T1000 (cell line): ENCODE results near the gene VKORC1.

Experiments
- DNase-seq: peaks from one replicate; lab custom pipeline; 2025; ENCODE audit warnings: mixed read lengths; lab: John Stamatoyannopoulos, UW

The VKORC1 gene

DNA sequence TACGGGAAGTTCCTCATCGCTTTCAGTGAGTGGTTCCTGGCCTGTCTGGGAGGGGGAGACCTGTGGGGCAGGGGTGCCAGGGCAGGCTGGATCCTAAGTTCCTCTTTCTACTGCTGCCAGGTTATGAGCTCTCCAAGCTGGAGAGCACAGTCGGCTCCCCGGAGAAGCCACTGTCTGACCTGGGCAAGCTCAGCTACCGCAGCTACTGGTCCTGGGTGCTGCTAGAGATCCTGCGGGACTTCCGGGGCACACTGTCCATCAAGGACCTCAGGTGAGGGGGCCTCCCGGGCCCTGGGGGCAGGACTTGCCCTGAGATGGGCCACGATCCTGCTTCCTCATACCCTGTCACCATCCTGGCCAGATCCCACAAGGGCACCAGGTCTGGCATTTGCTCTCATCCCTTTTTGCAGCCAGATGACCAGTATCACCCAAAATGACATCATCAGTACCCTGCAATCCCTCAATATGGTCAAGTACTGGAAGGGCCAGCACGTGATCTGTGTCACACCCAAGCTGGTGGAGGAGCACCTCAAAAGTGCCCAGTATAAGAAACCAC, 35.8 kb upstream of the VKORC1 start:
- DNase-seq = no peak

DNA sequence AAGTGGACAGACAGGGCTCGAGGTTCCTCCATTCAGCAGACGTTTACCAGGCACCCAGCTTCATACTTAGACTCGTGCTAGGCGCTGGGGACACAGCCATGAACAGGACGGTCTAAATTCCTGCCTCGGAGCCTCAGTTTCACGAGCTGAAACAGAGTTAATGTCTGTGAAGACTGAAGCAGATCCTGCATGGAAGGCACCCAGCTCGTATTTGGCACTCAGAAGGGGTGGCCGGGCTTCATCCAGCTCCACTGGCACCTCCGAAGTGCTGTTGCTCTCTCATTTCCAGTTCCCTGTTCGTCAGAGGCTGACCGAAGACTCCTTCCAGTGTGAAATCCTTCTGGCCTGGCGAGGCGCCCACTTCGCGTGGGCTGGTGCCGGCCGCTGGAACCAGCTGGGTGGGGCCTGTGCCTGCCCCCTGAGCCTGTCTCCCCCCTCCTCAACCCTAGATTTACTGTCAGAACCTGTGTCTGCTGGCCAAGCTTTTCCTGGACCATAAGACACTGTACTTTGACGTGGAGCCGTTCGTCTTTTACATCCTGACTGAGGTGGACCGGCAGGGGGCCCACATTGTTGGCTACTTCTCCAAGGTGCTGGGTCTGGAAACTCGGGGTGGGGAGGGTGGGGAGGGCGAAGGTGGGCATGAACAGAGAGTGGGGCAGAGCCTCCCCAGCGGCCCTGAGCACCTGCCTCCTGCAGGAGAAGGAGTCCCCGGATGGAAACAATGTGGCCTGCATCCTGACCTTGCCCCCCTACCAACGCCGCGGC, 35.2 kb upstream of the VKORC1 start:
- no peak for DNase-seq

DNA sequence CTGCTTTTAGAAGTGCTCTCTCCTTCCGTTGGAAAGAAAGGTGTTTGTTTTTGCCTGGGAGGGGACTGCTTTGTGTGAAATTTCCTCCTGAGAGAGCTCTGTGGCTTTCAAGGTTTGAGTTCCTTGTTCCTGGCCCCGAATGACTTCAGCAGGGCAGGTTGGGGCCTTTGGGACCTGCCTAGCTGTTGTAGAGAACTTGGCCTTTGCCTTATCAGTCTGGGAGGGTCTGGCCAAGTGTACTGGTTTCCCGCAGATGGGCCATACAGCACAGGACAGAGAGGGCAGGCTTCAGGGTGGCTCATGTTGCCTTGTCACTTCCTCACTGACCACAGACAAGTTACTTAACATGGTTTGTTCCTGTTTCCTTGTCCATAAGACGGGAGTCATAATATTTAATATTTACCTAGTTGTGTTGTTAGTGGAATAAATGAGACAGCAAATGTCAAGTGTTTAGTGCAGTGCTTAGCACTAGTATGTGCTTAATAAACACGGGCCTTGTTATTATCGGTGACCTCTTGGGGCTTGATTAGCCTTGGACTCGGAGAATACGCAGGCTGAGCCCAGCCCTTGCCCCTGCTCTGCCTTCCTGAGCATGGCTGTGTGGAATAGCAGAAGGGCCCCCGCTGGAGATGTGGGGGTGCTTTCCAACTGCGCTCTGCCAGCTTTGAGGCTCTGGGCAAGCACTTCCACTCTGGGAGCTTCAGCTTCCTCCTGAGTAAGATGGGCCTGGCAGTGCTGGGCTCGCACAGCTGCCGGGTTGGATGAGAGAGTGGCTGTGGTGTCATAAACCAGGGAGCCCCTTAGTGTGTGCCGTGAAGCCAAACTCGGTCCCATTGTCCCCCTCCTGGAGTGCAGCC, 34.3 kb upstream of the VKORC1 start:
- no peak for DNase-seq

- DNase-seq = no peak
Measured at GRCh38 chr16:31127182-31127581, 32.6 kb upstream of the VKORC1 start.

- no peak for DNase-seq
Measured at GRCh38 chr16:31125844-31126243, 31.2 kb upstream of the VKORC1 start.

DNA sequence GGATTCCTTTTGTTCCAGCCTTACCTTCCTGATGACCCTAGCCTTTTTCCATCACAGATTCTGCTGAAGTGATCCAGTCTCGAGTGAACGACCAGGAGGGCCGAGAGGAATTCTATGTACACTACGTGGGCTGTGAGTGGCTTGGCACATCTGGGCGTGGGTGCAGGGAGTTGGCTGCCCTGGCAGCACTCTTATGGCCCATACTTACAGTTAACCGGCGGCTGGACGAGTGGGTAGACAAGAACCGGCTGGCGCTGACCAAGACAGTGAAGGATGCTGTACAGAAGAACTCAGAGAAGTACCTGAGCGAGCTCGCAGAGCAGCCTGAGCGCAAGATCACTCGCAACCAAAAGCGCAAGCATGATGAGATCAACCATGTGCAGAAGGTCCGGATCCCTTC, 25.5 kb upstream of the VKORC1 start:
- DNase-seq = no peak

DNA sequence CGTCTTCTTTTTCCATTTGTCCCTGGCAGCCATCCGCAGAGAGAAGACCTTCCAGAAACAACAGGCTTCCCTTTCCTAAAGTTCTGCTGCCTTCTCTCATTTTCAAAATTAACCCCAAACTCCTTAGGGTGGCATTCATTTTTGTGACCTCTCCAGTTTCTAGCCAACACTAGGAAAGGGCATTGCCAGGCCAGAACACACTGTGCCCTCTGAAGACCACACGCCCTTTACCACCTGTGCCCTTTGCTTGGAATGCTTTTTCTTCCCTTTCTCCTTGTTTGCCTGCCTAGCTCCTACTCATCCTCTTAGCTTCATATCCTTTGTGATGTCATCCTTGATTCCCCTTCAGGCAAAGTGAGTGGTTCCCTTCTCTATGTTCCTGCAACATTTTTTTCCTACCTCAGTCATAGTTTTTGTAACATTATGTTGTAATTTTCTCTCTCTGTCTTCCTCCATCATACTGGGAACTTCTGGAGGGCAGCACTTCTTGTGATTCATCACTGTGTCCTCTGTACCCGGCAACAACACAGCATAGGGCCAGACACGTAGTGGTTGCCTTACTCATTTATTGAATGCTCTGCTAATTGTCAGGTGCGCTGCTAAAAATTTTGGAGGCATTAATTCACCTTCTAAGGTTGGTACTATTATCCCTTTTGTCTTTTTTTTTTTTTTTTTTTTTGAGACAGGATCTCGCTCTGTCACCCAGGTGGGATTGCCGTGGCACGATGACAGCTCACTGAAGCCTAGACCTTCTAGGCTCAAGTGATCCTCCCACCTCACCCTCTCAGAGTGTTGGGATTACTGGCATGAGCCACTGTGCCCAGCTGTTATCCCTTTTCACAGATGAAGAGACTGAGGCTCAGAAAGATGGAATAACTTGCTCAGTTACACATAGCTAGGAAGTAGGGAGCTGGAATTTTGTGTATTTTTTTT, 23.9 kb upstream of the VKORC1 start:
- DNase-seq = no peak

- peak; percentile 97 for DNase-seq
Measured at GRCh38 chr16:31117384-31118222, 23.0 kb upstream of the VKORC1 start, which contains the start of gene KAT8. TSS of gene KAT8 (plus strand) at chr16:31117664. CDS start at chr16:31117682, 18 bp downstream.

- DNase-seq = no peak
Measured at GRCh38 chr16:31114468-31114867, 19.9 kb upstream of the VKORC1 start.

DNA sequence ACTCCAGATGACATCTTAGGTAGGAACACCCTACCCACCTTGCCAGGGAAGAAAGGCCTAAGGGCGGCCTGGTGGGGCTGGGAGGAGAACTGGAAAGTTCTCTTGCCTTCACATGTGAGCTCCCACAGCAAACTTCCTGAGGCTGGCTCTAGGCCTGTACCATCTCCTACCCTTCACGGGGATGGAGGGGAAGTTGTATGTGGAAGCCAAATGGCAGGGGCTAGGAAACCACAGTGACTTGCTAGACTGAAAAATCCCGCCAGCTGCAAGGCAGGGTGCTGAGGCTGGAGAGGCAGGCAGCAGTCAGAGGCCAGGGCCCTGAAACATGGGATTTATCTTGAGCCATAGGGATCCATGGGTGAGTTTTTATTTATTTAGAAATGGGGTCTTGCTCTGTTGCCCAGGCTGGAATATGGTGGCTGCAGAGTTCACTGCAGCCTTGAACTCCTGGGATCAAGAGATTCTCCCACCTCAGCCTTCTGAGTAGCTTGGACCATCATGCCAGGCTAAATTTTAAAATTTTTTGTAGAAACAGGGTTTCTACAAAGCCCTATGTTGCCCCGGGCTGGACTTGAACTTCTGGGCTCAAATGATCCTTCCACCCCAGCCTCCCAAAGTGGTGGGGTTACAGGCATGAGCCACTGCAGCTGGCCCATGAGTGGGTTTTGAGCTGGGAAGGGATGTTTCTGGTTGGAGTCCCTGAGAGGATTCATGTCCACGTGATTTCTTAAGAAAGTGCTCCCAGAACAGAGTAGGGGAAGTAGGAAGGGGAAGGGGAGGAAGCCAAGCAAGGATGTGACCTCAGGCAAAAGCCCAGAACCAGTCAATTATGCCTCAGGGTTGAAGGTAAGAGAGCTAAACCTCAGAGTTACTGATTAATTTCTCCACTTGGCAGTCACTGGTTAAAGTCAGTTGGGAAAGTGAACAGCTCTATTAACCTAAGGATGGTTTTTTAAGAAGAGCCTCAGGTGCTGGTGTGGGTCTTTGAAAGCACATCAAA, 18.8 kb upstream of the VKORC1 start:
- DNase-seq = no peak

DNA sequence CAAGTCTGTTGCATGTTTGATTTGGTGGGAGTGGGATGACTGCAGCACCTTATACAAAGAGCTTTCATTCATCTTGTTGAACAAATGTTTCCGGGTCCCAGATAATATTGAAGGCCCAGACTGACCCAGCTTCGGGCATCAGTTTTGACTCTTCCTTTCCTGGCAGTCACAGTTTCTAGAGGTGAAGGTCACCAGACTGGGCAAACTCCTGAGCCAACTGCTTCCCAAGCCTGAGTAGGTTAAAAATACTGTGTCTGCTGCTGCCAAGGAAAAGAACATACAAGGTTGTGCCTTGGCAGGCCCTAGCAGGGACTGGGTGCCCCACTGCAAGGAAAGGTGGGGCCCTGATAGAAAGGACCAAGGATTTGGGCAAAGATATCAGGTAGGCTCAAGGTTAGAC, 18.1 kb upstream of the VKORC1 start:
- no peak for DNase-seq

DNA sequence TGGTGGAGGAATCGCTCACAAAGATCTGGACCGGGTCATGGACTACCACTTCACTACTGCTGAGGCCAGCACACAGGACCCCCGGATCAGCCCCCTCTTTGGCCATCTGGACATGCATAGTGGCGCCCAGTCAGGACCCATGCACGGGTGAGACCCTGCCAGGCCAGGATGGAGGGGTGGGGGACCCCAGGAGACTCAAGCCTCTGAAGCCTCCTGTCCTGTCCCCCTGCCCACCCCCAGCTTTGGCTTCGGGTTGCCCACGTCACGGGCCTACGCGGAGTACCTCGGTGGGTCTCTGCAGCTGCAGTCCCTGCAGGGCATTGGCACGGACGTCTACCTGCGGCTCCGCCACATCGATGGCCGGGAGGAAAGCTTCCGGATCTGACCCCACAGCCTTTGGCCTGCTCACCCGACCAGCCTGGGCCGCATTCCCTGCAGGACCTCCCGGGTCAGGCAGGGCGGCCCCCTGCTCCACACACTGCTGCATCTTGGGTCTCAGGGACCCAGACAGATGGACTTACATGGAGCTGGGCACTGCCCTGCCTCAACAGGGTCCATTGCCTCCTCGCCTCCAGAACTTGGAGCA, 17.4 kb upstream of the VKORC1 start:
- DNase-seq = no peak

- DNase-seq = no peak
Measured at GRCh38 chr16:31110106-31111034, 15.8 kb upstream of the VKORC1 start.

GRCh38 chr16:31109622-31110021, 15.0 kb upstream of the VKORC1 start:
- no peak for DNase-seq

DNA sequence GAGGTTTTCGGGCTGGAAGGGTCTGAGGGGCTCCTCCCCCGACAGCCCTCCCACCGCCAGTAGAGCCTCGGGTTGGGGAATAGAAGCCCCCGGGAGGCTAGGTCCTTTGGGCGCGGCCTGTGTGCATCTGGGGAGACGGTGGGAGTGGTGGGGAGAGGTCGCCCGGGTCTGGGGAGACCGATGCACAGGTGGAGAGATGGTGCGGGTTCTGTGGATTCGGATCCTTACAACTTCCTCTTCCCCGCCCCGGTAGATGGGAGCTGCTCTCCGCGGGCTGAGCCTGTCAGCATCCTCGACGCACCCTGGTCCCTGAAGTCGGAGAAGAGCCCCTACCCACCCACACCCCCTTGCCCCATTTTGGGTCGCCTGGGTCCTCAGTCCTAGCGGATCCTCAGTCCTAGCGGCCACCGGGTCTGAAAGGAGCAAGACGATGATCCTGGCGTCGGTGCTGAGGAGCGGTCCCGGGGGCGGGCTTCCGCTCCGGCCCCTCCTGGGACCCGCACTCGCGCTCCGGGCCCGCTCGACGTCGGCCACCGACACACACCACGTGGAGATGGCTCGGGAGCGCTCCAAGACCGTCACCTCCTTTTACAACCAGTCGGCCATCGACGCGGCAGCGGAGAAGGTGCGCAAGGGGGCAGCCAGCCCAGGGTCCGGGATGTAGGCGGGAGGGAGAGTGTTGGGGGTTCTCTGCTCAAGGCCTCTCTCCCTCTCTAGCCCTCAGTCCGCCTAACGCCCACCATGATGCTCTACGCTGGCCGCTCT, 14.4 kb upstream of the VKORC1 start:
- DNase-seq = no peak

DNA sequence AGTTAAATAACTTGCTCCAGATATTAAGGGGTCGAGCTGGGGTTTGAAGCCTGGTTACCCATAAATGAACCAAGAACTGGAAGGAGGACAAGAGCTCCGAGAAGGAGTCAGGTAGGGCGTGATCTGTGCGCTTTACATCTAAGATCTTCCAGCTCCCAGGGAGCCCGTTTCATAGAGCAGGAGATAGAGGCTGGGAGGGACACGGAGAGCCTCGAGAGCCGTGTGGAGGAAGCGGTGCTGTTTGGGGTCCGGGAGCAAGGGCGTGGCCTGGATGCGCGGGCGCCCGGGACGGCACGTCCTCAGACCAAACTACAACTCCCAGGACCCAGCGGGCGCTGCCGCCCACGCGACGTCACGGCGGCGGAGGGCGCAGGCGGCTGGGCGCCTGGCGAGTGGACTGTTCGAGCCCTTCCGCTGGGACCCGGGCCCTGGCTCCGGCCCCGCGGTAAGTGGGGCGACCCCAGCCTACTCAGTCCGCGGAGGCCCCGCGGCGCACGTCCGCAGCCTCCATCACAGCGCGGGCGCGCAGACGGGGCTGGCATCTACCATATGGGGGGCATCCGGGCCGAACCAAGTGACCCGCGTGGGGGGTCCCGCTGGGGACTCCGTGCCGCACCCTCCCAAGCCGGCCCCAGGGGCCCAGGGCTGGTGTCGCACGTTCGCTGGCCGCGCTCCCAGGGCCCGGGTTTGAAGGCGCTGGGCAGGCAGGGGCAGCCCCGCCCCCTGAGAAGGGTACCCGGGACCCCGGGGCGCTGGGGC, 13.6 kb upstream of the VKORC1 start, which contains the start of gene BCKDK:
TSS of gene BCKDK (plus strand) at position 352 of the 759 bp plus-strand sequence. CDS start 838 bp downstream, outside the sequence.
- peak; percentile 35 for DNase-seq
